PC-9 (cell line): ENCODE measurements around the gene PLPP3. TPM values are rescaled to one million over a fixed set of nuclear protein-coding genes. Genes with fewer than 3 reads are reported as not detected.

ENCODE experiments used
- BruUV-seq: library from RNA; stranded (reverse); fragments of 400-500 nt; replicated peaks from 2 replicates; lab custom pipeline; 2021; lab: Mats Ljungman, UMichigan
- CTCF ChIA-PET: fragments of 300-600 bp; sonication (Branson Sonifier 250); formaldehyde crosslinking; loops from one replicate; lab custom pipeline; 2022; ENCODE audit warnings: antibody characterized with exemption; lab: Charles Lee
- POLR2A ChIA-PET: fragments of 300-600 bp; sonication (Branson Sonifier 250); formaldehyde crosslinking; loops from one replicate; lab custom pipeline; 2022; ENCODE audit warnings: antibody characterized with exemption; ENCODE audit not compliant: unreplicated experiment; lab: Charles Lee
- DNase-seq, 2 experiments: peaks; one replicate each; pipeline versions ENCODE4 v3.0.0 to v3.0.0-alpha.2; 2015 to 2022; ENCODE audit warnings: mixed read lengths in 1 of 2
- H2AFZ ChIP-seq: fragments of 200-600 bp; sonication (generic); 2 replicates; pipeline ENCODE4 v1.8.1; 2017; ENCODE audit warnings: antibody characterized with exemption
- H3F3A ChIP-seq: fragments of 200-600 bp; sonication (generic); 2 replicates; pipeline ENCODE4 v1.8.1; 2017; ENCODE audit warnings: antibody characterized with exemption, mild to moderate bottlenecking, low read depth; ENCODE audit not compliant: insufficient read depth
- H3K27ac ChIP-seq: fragments of 200-600 bp; sonication (generic); 2 replicates; pipeline ENCODE4 v1.6.1; 2016; ENCODE audit warnings: mixed run types
- H3K27me3 ChIP-seq: fragments of 200-600 bp; sonication (generic); 2 replicates; pipeline ENCODE4 v1.6.1; 2016; ENCODE audit warnings: low read depth, mixed run types; ENCODE audit not compliant: insufficient read depth
- H3K36me3 ChIP-seq: fragments of 200-600 bp; sonication (generic); 2 replicates; pipeline ENCODE4 v1.6.1; 2016; ENCODE audit warnings: low read depth, mixed run types
- H3K4me1 ChIP-seq: fragments of 200-600 bp; sonication (generic); replicated peaks from 2 replicates; pipeline ENCODE4 v1.6.1; 2016; ENCODE audit warnings: mixed run types; ENCODE audit not compliant: insufficient read depth
- H3K4me2 ChIP-seq: fragments of 200-600 bp; sonication (generic); 2 replicates; pipeline ENCODE4 v1.6.1; 2017; ENCODE audit warnings: mixed run types
- H3K4me3 ChIP-seq: fragments of 200-600 bp; sonication (generic); 2 replicates; pipeline ENCODE4 v1.6.1; 2016; ENCODE audit warnings: mixed run types
- H3K79me2 ChIP-seq: fragments of 200-600 bp; sonication (generic); 2 replicates; pipeline ENCODE4 v1.6.1; 2017; ENCODE audit warnings: low read depth, mixed run types
- H3K9me2 ChIP-seq: fragments of 200-600 bp; sonication (generic); 2 replicates; pipeline ENCODE4 v1.8.1; 2017; ENCODE audit warnings: mild to moderate bottlenecking; ENCODE audit not compliant: insufficient read depth
- H3K9me3 ChIP-seq: fragments of 200-600 bp; sonication (generic); 2 replicates; pipeline ENCODE4 v1.8.1; 2016; ENCODE audit warnings: low read depth; ENCODE audit not compliant: insufficient read depth
- H4K20me1 ChIP-seq: fragments of 200-600 bp; sonication (generic); 2 replicates; pipeline ENCODE4 v1.8.1; 2017; ENCODE audit not compliant: insufficient read depth
- CTCF ChIP-seq: fragments of 200-600 bp; sonication (generic); conservative IDR thresholded peaks from 2 replicates; pipeline ENCODE4 v1.6.1; 2017; ENCODE audit warnings: mixed run types, antibody characterized with exemption, mild to moderate bottlenecking, moderate library complexity
- EZH2 ChIP-seq: fragments of 200-600 bp; sonication (generic); IDR thresholded peaks from 2 replicates; pipeline ENCODE4 v1.8.0; 2017; ENCODE audit warnings: antibody characterized with exemption, low read depth
- intact Hi-C: fragments of 100-400 bp; cut with micrococcal nuclease; formaldehyde crosslinking; loops from one replicate; pipeline ENCODE4 v1.10.0; 2022; ENCODE audit not compliant: unreplicated experiment
- total RNA-seq: library from RNA; stranded (reverse); gene quantifications from 2 replicates; pipeline ENCODE4 v1.2.3, GENCODE V29; 2021

PLPP3 gene
- total RNA-seq, 1 experiment from 2014 or later: 22.4 TPM

- TF ChIP-seq CTCF (no peak), EZH2 (no peak)
- Histone ChIP-seq H3K79me2 (no peaks in the 10 kb centered on the region), H3K4me3 (no peak overlapping the region), H3F3A (peaks cover 8% of the 10 kb centered on the region; the same call in 1 of the 2 replicates), H3K27ac (no peak overlapping the region), H3K9me2 (no peaks in the 10 kb centered on the region), H3K27me3 (no peaks in the 10 kb centered on the region), H2AFZ (no peak overlapping the region), H3K36me3 (no peaks in the 10 kb centered on the region), H3K9me3 (0 out of 2 replicates have a peak, but pooled peaks cover 3% of the 10 kb centered on the region), H3K4me2 (no peak overlapping the region), H4K20me1 (no peaks in the 10 kb centered on the region), H3K4me1 (peaks cover 9% of the 10 kb centered on the region)
- ChIA-PET CTCF (no interaction called here), POLR2A (no interaction called here)
- intact Hi-C loops: no loop called here
- no TSS peak for BruUV-seq
- no peak for DNase-seq
These were observed 116.0 kb downstream of the PLPP3 start for GRCh38 chr1:56463376-56463775.

- Histone ChIP-seq H3K27ac (no peak overlapping the region), H3K9me3 (0 out of 2 replicates have a peak, but pooled peaks cover 3% of the 10 kb centered on the region), H3K79me2 (no peaks in the 10 kb centered on the region), H2AFZ (no peak overlapping the region), H3K27me3 (no peaks in the 10 kb centered on the region), H3K36me3 (no peaks in the 10 kb centered on the region), H3K4me3 (no peak overlapping the region), H3K4me1 (peaks cover 11% of the 10 kb centered on the region), H3K9me2 (no peaks in the 10 kb centered on the region), H3K4me2 (no peak overlapping the region), H4K20me1 (no peaks in the 10 kb centered on the region), H3F3A (peaks cover 9% of the 10 kb centered on the region; the same call in 1 of the 2 replicates)
- no peak for DNase-seq
- CTCF ChIA-PET: no interaction called here
- no TSS peak for BruUV-seq
- intact Hi-C loops: no loop called here
- POLR2A ChIA-PET: no interaction called here
- no peak for TF ChIP-seq EZH2
- no peak for TF ChIP-seq CTCF
These were observed 117.2 kb downstream of the PLPP3 start for GRCh38 chr1:56462209-56462608.

- no peaks in the 10 kb centered on the region for H3K27me3 ChIP-seq
- H3K9me3 ChIP-seq: 0 out of 2 replicates have a peak, but pooled peaks cover 3% of the 10 kb centered on the region
- H3K27ac ChIP-seq: no peak overlapping the region
- H3F3A ChIP-seq: peaks cover 14% of the 10 kb centered on the region; the same call in 1 of the 2 replicates
- no peaks in the 10 kb centered on the region for H3K9me2 ChIP-seq
- intact Hi-C loops: no loop called here
- ChIA-PET CTCF (no interaction called here), POLR2A (no interaction called here)
- no peaks in the 10 kb centered on the region for H3K36me3 ChIP-seq
- no peak overlapping the region for H3K4me2 ChIP-seq
- H4K20me1 ChIP-seq: no peaks in the 10 kb centered on the region
- H3K4me3 ChIP-seq: no peak overlapping the region
- peaks cover 19% of the 10 kb centered on the region for H3K4me1 ChIP-seq
- BruUV-seq: no TSS peak
- no peak for DNase-seq
- H3K79me2 ChIP-seq: no peaks in the 10 kb centered on the region
- TF ChIP-seq CTCF (no peak), EZH2 (no peak)
- no peak overlapping the region for H2AFZ ChIP-seq
These were observed 117.9 kb downstream of the PLPP3 start for GRCh38 chr1:56461158-56462127.
